ENCODE measurements around the gene PSMG1.

PSMG1 gene

GRCh38 chr21:39153373-39153772, 29.9 kb downstream of the PSMG1 start:
- no peak for DNase-seq (ENCODE audit: low spot score)
- in situ Hi-C loops (cut with MboI; ENCODE audit: low sequenced_read_pairs, unreplicated experiment) = no loop called here
- TF ChIP-seq CTCF (IDR thresholded peaks at IDR 0.05; ENCODE audit: borderline replicate concordance, control extremely low read depth, extremely low read depth, insufficient read depth, missing control alignments) = no peak

GRCh38 chr21:39152271-39152670, 31.0 kb downstream of the PSMG1 start:
- in situ Hi-C loops (cut with MboI; ENCODE audit: low sequenced_read_pairs, unreplicated experiment) = no loop called here
- no peak for TF ChIP-seq CTCF (IDR thresholded peaks at IDR 0.05; ENCODE audit: borderline replicate concordance, control extremely low read depth, extremely low read depth, insufficient read depth, missing control alignments)
- DNase-seq (ENCODE audit: low spot score) = no peak

GRCh38 chr21:39150877-39151276, 32.4 kb downstream of the PSMG1 start:
- no peak for DNase-seq (ENCODE audit: low spot score)
- no peak for TF ChIP-seq CTCF (IDR thresholded peaks at IDR 0.05; ENCODE audit: borderline replicate concordance, control extremely low read depth, extremely low read depth, insufficient read depth, missing control alignments)
- in situ Hi-C loops (cut with MboI; ENCODE audit: low sequenced_read_pairs, unreplicated experiment) = no loop called here

GRCh38 chr21:39150316-39150715, 32.9 kb downstream of the PSMG1 start:
- in situ Hi-C loops (cut with MboI; ENCODE audit: low sequenced_read_pairs, unreplicated experiment) = no loop called here
- no peak for TF ChIP-seq CTCF (IDR thresholded peaks at IDR 0.05; ENCODE audit: borderline replicate concordance, control extremely low read depth, extremely low read depth, insufficient read depth, missing control alignments)
- no peak for DNase-seq (ENCODE audit: low spot score)

GRCh38 chr21:39149882-39150281, 33.4 kb downstream of the PSMG1 start:
- in situ Hi-C loops (cut with MboI; ENCODE audit: low sequenced_read_pairs, unreplicated experiment) = loop anchor here (10.0 to 25.0 kb wide), 2 partner anchors 415 to 638 kb away; no protein-coding TSS in a partner anchor
- TF ChIP-seq CTCF (IDR thresholded peaks at IDR 0.05; ENCODE audit: borderline replicate concordance, control extremely low read depth, extremely low read depth, insufficient read depth, missing control alignments) = no peak
- DNase-seq (ENCODE audit: low spot score) = no peak

GRCh38 chr21:39148975-39149374, 34.3 kb downstream of the PSMG1 start:
- in situ Hi-C loops (cut with MboI; ENCODE audit: low sequenced_read_pairs, unreplicated experiment) = loop anchor here (10.0 to 25.0 kb wide), 2 partner anchors 414 to 637 kb away; no protein-coding TSS in a partner anchor
- no peak for TF ChIP-seq CTCF (IDR thresholded peaks at IDR 0.05; ENCODE audit: borderline replicate concordance, control extremely low read depth, extremely low read depth, insufficient read depth, missing control alignments)
- DNase-seq (ENCODE audit: low spot score) = no peak

- no peak for TF ChIP-seq CTCF (IDR thresholded peaks at IDR 0.05; ENCODE audit: borderline replicate concordance, control extremely low read depth, extremely low read depth, insufficient read depth, missing control alignments)
- in situ Hi-C loops (cut with MboI; ENCODE audit: low sequenced_read_pairs, unreplicated experiment) = loop anchor here (10.0 to 25.0 kb wide), 2 partner anchors 409 to 632 kb away; no protein-coding TSS in a partner anchor
- no peak for DNase-seq (ENCODE audit: low spot score)
Measured at GRCh38 chr21:39144191-39144590, 39.1 kb downstream of the PSMG1 start.
